DMS53 treated with DMSO at 0.1 percent for 48 hours (cell line): ENCODE results near the gene B3GLCT.
"Not testable (repeated sequence)": the region's sequence is repeated elsewhere in the genome, so short reads cannot be mapped to it uniquely, and the experiment has no call there.

Experiments used
- DNase-seq: peaks from one replicate; lab custom pipeline; 2025; ENCODE audit not compliant: unreplicated experiment; lab: John Stamatoyannopoulos, UW

B3GLCT gene

GRCh38 chr13:31339616-31340015 lies 139.8 kb downstream of the B3GLCT start:
- DNase-seq = not testable (repeated sequence)

- not testable (repeated sequence) for DNase-seq
These were observed 141.1 kb downstream of the B3GLCT start for GRCh38 chr13:31340848-31341247.

GRCh38 chr13:31346891-31347290 lies 147.1 kb downstream of the B3GLCT start:
- DNase-seq = no peak

- no peak for DNase-seq
These were observed 149.4 kb downstream of the B3GLCT start for GRCh38 chr13:31349156-31349555.

GRCh38 chr13:31350560-31350959 lies 150.8 kb downstream of the B3GLCT start:
- DNase-seq = no peak

- no peak for DNase-seq
These were observed 151.6 kb downstream of the B3GLCT start for GRCh38 chr13:31351376-31351775.

GRCh38 chr13:31352467-31352866 lies 152.7 kb downstream of the B3GLCT start:
- DNase-seq = no peak

GRCh38 chr13:31355001-31355400 lies 155.2 kb downstream of the B3GLCT start:
- DNase-seq = no peak

- DNase-seq = no peak
These were observed 157.2 kb downstream of the B3GLCT start for GRCh38 chr13:31356991-31357390.

- DNase-seq = no peak
These were observed 157.8 kb downstream of the B3GLCT start for GRCh38 chr13:31357581-31357980.

- no peak for DNase-seq
These were observed 161.9 kb downstream of the B3GLCT start for GRCh38 chr13:31361673-31362072.

GRCh38 chr13:31365630-31366029 lies 165.9 kb downstream of the B3GLCT start:
- no peak for DNase-seq

- DNase-seq = no peak
These were observed 167.6 kb downstream of the B3GLCT start for GRCh38 chr13:31367410-31367809.

- DNase-seq = no peak
These were observed 169.4 kb downstream of the B3GLCT start for GRCh38 chr13:31369213-31369612.

- no peak for DNase-seq
These were observed 172.7 kb downstream of the B3GLCT start for GRCh38 chr13:31372454-31372853.

- DNase-seq = no peak
These were observed 174.9 kb downstream of the B3GLCT start for GRCh38 chr13:31374682-31375081.

GRCh38 chr13:31377946-31378345 lies 178.2 kb downstream of the B3GLCT start:
- no peak for DNase-seq

GRCh38 chr13:31380715-31381114 lies 180.9 kb downstream of the B3GLCT start:
- no peak for DNase-seq
